GM21367 (cell line): Measurements from ENCODE around the gene PUSL1.

ENCODE experiments used
- ATAC-seq: cut with Tn5 transposase; IDR thresholded peaks from one replicate; pipeline ENCODE4 v1.9.1; 2021; ENCODE audit not compliant: unreplicated experiment

PUSL1 gene

GRCh38 chr1:1321477-1321876 is 13.1 kb downstream of the PUSL1 start:
- no peak for ATAC-seq

GRCh38 chr1:1322418-1322817 is 14.0 kb downstream of the PUSL1 start:
- ATAC-seq: no peak

- no peak for ATAC-seq
Measured at GRCh38 chr1:1322952-1323351, 14.6 kb downstream of the PUSL1 start.

GRCh38 chr1:1324084-1324523 is 15.7 kb downstream of the PUSL1 start:
- ATAC-seq: peak; percentile 12

GRCh38 chr1:1324524-1325287 is 16.3 kb downstream of the PUSL1 start, which contains the start of the genes CPTP and INTS11:
CPTP (plus strand) TSS chr1:1324802; CDS start chr1:1326911, 2,109 bp downstream.
INTS11 (minus strand) TSS chr1:1324660; CDS start chr1:1324608, 52 bp downstream.
- ATAC-seq: peak; percentile 63

GRCh38 chr1:1325288-1326074 is 17.1 kb downstream of the PUSL1 start:
- ATAC-seq: no peak

- no peak for ATAC-seq
Measured at GRCh38 chr1:1326075-1326605, 17.7 kb downstream of the PUSL1 start.

- no peak for ATAC-seq
Measured at GRCh38 chr1:1327291-1327690, 18.9 kb downstream of the PUSL1 start.

- no peak for ATAC-seq
Measured at GRCh38 chr1:1328254-1328653, 19.9 kb downstream of the PUSL1 start.

GRCh38 chr1:1329304-1330210 is 21.2 kb downstream of the PUSL1 start:
- no peak for ATAC-seq

- no peak for ATAC-seq
Measured at GRCh38 chr1:1330366-1331067, 22.1 kb downstream of the PUSL1 start.

- no peak for ATAC-seq
Measured at GRCh38 chr1:1331068-1331965, 22.9 kb downstream of the PUSL1 start, which contains the start of gene TAS1R3. TAS1R3 (plus strand) TSS chr1:1331280; CDS start chr1:1331346, 66 bp downstream.

GRCh38 chr1:1332031-1332755 is 23.8 kb downstream of the PUSL1 start:
- ATAC-seq: no peak

GRCh38 chr1:1332774-1333480 is 24.5 kb downstream of the PUSL1 start:
- no peak for ATAC-seq

GRCh38 chr1:1333551-1334241 is 25.3 kb downstream of the PUSL1 start:
- no peak for ATAC-seq

GRCh38 chr1:1334835-1335234 is 26.4 kb downstream of the PUSL1 start:
- no peak for ATAC-seq

- ATAC-seq: no peak
Measured at GRCh38 chr1:1335283-1335682, 26.9 kb downstream of the PUSL1 start.
